ENCODE data around the gene SLC36A4. TPM values are rescaled to one million over a fixed set of nuclear protein-coding genes. Genes with fewer than 3 reads are reported as not detected.
"Not testable (repeated sequence)": the region's sequence is repeated elsewhere in the genome, so short reads cannot be mapped to it uniquely, and the experiment has no call there.

SLC36A4 gene
- 10.5 and 21.3 TPM in 2 replicates for total RNA-seq (2014; rRNA removed)
- Bru-seq, nascent RNA = percentile 81 among the genes with signal in this experiment
- BruChase-seq, experiment 1, labeled RNA remaining after a 6-hour chase = percentile 62 among the genes with signal in this experiment
- percentile 74 among the genes with signal in this experiment for BruChase-seq, experiment 2, labeled RNA remaining after a 2-hour chase
- long read RNA-seq, full-length matches to known transcripts = 46 of 69 reads
- long read RNA-seq, partial matches to known transcripts = 7 of 69 reads
- long read RNA-seq, other reads (novel, unspliced or antisense) = 16 of 69 reads

- ChIA-PET POLR2A (ENCODE audit: unreplicated experiment) (interaction anchor here (0.6 kb wide), 1 partner anchor 373 kb away, joined by 3 read pairs; no protein-coding TSS in a partner anchor), CTCF (no interaction called here)
- H3K4me3 ChIP-seq (ENCODE audit: low read length) = peak within 1 kb of the TSS; percentile 75
- peak within 1 kb of the TSS; percentile 82 for H2AFZ ChIP-seq (ENCODE audit: low read length)
- no peaks in the 10 kb centered on the region for H3F3A ChIP-seq (ENCODE audit: low read length, unreplicated experiment)
- no peaks in the 10 kb centered on the region for H3K9me2 ChIP-seq (replicated peaks; ENCODE audit: low read length)
- H3K9ac ChIP-seq (ENCODE audit: low read length) = peak within 1 kb of the TSS; percentile 88
- no peaks in the 10 kb centered on the region for H3K36me3 ChIP-seq (ENCODE audit: low read depth, low read length)
- no peak for TF ChIP-seq EZH2phosphoT487 (IDR thresholded peaks at IDR 0.05; ENCODE audit: borderline replicate concordance, low read length)
- no peak for TF ChIP-seq CTCF (conservative IDR thresholded peaks at IDR 0.05; ENCODE audit: low read depth, low read length)
- no peak for TF ChIP-seq EZH2 (IDR thresholded peaks at IDR 0.05; ENCODE audit: low read length, unreplicated experiment)
- intact Hi-C loops (cut with micrococcal nuclease) = no loop called here
- no peaks in the 10 kb centered on the region for H3K27me3 ChIP-seq (ENCODE audit: low read length)
- peak within 1 kb of the TSS; percentile 59 for H3K27ac ChIP-seq (ENCODE audit: low read length)
- peak within 1 kb of the TSS; percentile 98 for H3K4me2 ChIP-seq (ENCODE audit: low read length)
- BruUV-seq (replicated peaks) = no TSS peak
- ATAC-seq = peak; percentile 92
- H3K9me3 ChIP-seq (ENCODE audit: low read length) = no peaks in the 10 kb centered on the region
- 0 out of 2 replicates have a peak, but pooled peaks cover 3% of the 10 kb centered on the region for H3K4me1 ChIP-seq (ENCODE audit: insufficient read depth, low read length)
- H4K20me1 ChIP-seq (ENCODE audit: low read length) = no peaks in the 10 kb centered on the region
- peaks cover 41% of the 10 kb centered on the region for H3K79me2 ChIP-seq (ENCODE audit: low read length)
- peak; percentile 95 for DNase-seq
Observed at GRCh38 chr11:93197380-93198214, at the start of gene SLC36A4. SLC36A4 (minus strand) TSS chr11:93197991; CDS start chr11:93197832, 159 bp downstream.

- POLR2A ChIA-PET (ENCODE audit: unreplicated experiment); intact Hi-C loops (cut with micrococcal nuclease); H2AFZ ChIP-seq (ENCODE audit: low read length); H3F3A ChIP-seq (ENCODE audit: low read length, unreplicated experiment); H3K4me3 ChIP-seq (ENCODE audit: low read length); BruUV-seq (replicated peaks); H3K36me3 ChIP-seq (ENCODE audit: low read depth, low read length); H3K9me3 ChIP-seq (ENCODE audit: low read length); ATAC-seq; H3K9ac ChIP-seq (ENCODE audit: low read length); H3K27ac ChIP-seq (ENCODE audit: low read length); H3K9me2 ChIP-seq (replicated peaks; ENCODE audit: low read length); H3K4me2 ChIP-seq (ENCODE audit: low read length); CTCF ChIA-PET; H3K27me3 ChIP-seq (ENCODE audit: low read length); DNase-seq; H3K4me1 ChIP-seq (ENCODE audit: insufficient read depth, low read length); H4K20me1 ChIP-seq (ENCODE audit: low read length); H3K79me2 ChIP-seq (ENCODE audit: low read length): not testable (repeated sequence)
Observed at GRCh38 chr11:93246790-93247189, 49.0 kb upstream of the SLC36A4 start.

GRCh38 chr11:93244018-93244417, 46.2 kb upstream of the SLC36A4 start:
- no peak overlapping the region for H3K4me2 ChIP-seq (ENCODE audit: low read length)
- intact Hi-C loops (cut with micrococcal nuclease) = no loop called here
- peaks cover 12% of the 10 kb centered on the region for H3K27me3 ChIP-seq (ENCODE audit: low read length)
- H3K79me2 ChIP-seq (ENCODE audit: low read length) = no peaks in the 10 kb centered on the region
- H3K9me3 ChIP-seq (ENCODE audit: low read length) = no peaks in the 10 kb centered on the region
- ATAC-seq (no peak), DNase-seq (no peak)
- CTCF ChIA-PET = no interaction called here
- no peaks in the 10 kb centered on the region for H3K9me2 ChIP-seq (replicated peaks; ENCODE audit: low read length)
- POLR2A ChIA-PET (ENCODE audit: unreplicated experiment) = no interaction called here
- H3K4me3 ChIP-seq (ENCODE audit: low read length) = no peak overlapping the region
- H2AFZ ChIP-seq (ENCODE audit: low read length) = no peak overlapping the region
- no peak for TF ChIP-seq CTCF (conservative IDR thresholded peaks at IDR 0.05; ENCODE audit: low read depth, low read length)
- TF ChIP-seq EZH2 (IDR thresholded peaks at IDR 0.05; ENCODE audit: low read length, unreplicated experiment) = no peak
- TF ChIP-seq EZH2phosphoT487 (IDR thresholded peaks at IDR 0.05; ENCODE audit: borderline replicate concordance, low read length) = no peak
- H3K27ac ChIP-seq (ENCODE audit: low read length) = no peak overlapping the region
- no TSS peak for BruUV-seq (replicated peaks)
- H4K20me1 ChIP-seq (ENCODE audit: low read length) = no peaks in the 10 kb centered on the region
- no peaks in the 10 kb centered on the region for H3F3A ChIP-seq (ENCODE audit: low read length, unreplicated experiment)
- no peak overlapping the region for H3K9ac ChIP-seq (ENCODE audit: low read length)
- no peaks in the 10 kb centered on the region for H3K4me1 ChIP-seq (ENCODE audit: insufficient read depth, low read length)
- H3K36me3 ChIP-seq (ENCODE audit: low read depth, low read length) = no peaks in the 10 kb centered on the region

Data from PC-3 (cell line).